KBM-7 (cell line): Measurements from ENCODE around the gene DHX38.

ENCODE experiments used
- DNase-seq: peaks from one replicate; pipeline ENCODE4 v3.0.0-alpha.2; 2015
- in situ Hi-C: fragments of 300-500 bp; cut with MboI; formaldehyde crosslinking; loops from 2 replicates; pipeline ENCODE4 v1.14.3; 2020; ENCODE audit warnings: low sequenced_read_pairs, low pct_unique_long_range_greater_than_20kb, mixed read lengths

Gene DHX38

DNA sequence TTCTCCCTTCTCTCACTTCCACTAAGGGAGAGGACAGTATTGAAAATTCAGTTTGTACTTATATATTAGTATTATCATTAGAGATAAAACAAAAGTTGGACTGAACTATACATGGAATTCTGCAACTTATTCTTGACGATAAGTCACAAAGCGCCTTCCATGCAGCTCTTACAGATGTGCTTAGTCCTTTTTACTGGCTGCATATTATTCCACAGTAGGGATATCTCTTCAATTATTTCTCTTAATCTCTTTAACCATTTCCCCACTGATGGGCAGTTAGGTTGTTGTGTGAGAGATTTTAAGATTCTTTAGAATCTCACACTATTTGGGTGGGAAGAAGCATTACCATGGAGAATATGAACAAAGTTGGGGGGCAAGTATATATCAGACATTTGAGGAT, 46.3 kb downstream of the DHX38 start:
- DNase-seq, result no peak
- in situ Hi-C loops, result loop anchor here (25.0 kb wide), 1 partner anchor 322 kb away; no protein-coding TSS in a partner anchor

DNA sequence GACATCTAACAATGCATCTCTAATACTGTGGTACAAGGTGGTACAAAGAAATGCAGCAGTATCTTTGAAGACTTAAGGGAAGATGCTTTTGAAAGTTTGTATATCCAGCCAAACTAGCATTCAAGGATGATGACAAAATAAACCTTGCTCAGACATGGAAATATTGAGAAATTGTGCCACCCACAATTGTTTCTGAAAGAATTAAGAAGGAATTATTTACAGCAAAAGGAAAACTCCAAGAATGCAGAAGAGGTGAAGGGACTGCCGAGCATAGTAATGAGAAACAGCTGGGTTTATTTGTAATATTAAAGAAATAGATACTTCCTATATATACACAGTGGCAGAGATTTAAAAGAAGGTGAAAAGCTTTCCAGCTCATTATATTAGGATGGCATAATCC, 48.8 kb downstream of the DHX38 start:
- in situ Hi-C loops, result loop anchor here (25.0 kb wide), 1 partner anchor 320 kb away; no protein-coding TSS in a partner anchor
- DNase-seq, result no peak

DNA sequence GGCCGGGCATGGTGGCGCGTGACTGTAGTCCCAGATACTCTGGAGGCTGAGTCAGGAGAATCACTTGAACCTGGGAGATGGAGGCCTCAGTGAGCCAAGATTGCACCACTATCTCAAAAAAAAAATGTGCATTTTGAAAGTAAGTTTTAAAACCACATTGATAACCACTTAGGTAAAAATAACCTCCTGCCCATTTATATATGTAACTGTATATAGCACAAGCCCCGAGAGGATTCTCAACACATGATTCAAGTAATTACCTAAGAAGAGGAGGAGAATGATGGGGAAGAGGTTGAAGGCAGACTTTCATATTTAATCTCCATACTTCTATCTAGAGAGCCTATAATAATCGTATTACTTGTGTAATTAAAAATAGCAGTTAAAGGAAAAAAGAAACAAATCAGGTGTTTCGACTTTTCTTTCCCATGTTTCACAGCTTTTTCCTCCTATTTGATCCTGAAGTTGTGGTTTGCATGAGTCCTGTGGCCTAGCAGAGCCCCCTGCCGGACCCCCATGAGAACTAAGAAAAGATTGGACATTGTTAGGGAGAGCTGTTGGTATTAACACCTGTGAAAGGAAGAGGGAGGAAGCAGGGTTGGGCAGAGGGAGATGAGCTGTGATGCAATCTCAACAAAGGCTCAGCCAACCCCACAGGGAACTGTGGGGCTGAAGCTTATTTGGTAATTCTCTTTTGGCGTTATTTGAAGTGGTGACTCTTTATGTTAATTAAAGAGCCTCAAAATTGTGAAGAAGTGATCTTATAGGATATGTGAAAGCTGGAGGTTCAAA, 56.2 kb downstream of the DHX38 start:
- in situ Hi-C loops, result loop anchor here (25.0 kb wide), 1 partner anchor 312 kb away; no protein-coding TSS in a partner anchor
- DNase-seq, result peak; percentile 23

DNA sequence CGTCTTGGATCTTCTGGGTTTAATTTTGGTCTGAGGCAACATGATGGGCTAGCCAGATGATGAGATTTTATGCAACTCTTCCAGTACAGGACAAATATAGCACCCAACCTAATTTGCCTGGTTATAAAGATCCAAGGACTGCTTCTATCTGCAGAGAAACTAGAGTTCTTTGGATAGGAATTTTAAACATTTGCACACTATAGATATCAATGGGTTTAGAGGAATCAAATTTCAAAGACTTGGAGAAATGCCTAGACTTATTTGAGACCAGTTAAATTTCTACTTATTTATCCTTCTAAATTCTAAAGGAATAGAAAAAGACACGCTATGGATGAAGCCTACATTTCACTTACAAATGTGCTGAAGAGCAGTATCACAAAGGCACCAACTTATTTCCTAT, 65.7 kb downstream of the DHX38 start:
- in situ Hi-C loops, result no loop called here
- DNase-seq, result no peak

DNA sequence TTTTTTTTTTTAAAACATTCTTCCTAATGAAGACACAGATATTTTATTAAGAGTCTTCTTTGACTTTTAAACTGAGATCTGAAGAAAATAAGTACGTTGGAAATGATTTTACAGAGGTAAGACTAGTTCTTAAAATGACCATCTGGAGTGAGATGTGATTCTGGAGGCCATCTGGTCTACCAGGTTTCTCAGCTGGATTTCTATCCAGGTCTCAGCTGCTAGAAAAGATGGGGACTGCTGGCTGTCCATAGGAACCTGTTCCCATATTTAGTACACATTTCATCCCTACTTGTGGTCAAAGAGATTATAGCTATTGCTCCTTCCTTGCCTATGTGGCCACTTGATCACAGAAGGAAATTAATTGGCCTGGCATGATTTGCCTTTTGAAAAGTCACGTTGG, 66.2 kb downstream of the DHX38 start:
- no peak for DNase-seq
- in situ Hi-C loops, result no loop called here

DNA sequence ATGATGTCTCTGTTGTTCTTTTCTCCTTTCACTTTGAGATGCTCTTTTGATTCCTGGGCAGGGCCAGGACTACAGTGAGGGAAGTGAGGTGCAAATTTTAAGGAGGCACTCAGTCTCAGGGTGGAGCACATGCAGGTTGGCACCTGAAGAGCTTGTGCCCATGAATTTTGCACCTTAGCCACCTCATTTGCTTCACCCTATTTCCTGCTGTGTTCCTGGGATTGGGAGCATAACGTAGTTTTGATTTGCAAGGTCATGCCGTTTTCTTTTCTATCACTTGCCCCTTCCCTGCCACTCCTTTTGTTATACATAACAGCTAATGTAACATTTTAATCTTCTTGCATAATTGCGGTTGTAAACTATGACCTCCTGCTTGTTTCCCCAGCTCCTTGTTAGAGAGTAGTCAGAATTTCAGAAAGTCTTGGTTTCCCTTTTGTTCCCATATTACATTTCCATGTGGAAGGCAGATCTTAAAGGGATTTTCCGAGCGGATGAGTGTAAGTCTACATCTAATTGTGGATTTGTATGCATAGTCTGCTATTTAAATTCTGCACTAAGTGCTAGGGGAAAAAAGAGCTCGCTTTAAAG, 68.6 kb downstream of the DHX38 start:
- DNase-seq, result no peak
- in situ Hi-C loops, result no loop called here
